GM12864 (cell line): Measurements from ENCODE around the gene SLCO4C1.

Experiments
- DNase-seq: peaks from one replicate; pipeline ENCODE4 v3.0.0-alpha.2; 2011; ENCODE audit warnings: low read depth
- H3K4me3 ChIP-seq: 2 replicates; pipeline ENCODE4 v1.5.1; 2011; ENCODE audit warnings: mild to moderate bottlenecking, low read depth, low read length, control low read depth
- TF ChIP-seq, protein P1 (sequence below): IDR thresholded peaks from 2 replicates; pipeline ENCODE4 v1.5.1; 2011; ENCODE audit warnings: low read depth, mild to moderate bottlenecking, moderate library complexity, low read length, control low read depth, inconsistent platforms; ENCODE audit errors: missing control alignments

Gene SLCO4C1

DNA sequence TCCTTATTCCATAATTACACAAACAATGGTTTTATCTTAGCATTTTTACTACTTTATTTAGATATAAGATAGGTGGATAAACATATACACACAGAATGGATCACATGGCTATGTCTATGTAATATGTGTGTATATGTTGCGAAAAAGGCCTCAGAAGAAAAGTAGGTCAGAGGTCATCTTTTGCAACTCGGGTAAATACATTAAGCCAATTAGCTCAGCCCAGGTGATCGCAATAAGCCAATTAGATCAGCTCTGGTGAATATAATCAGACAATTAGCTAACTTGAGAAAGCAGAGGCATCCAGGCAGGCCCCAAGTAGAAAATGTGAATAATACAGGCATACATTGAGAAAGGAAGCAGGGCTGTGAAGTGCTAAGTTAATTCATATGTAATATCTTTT lies 24.3 kb downstream of the SLCO4C1 start:
- DNase-seq = no peak
- no peak overlapping the region for H3K4me3 ChIP-seq
- TF ChIP-seq, protein P1, sequence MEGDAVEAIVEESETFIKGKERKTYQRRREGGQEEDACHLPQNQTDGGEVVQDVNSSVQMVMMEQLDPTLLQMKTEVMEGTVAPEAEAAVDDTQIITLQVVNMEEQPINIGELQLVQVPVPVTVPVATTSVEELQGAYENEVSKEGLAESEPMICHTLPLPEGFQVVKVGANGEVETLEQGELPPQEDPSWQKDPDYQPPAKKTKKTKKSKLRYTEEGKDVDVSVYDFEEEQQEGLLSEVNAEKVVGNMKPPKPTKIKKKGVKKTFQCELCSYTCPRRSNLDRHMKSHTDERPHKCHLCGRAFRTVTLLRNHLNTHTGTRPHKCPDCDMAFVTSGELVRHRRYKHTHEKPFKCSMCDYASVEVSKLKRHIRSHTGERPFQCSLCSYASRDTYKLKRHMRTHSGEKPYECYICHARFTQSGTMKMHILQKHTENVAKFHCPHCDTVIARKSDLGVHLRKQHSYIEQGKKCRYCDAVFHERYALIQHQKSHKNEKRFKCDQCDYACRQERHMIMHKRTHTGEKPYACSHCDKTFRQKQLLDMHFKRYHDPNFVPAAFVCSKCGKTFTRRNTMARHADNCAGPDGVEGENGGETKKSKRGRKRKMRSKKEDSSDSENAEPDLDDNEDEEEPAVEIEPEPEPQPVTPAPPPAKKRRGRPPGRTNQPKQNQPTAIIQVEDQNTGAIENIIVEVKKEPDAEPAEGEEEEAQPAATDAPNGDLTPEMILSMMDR = no peak

- H3K4me3 ChIP-seq = no peak overlapping the region
- TF ChIP-seq, protein P1 = no peak
- DNase-seq = no peak
Observed at GRCh38 chr5:102270036-102270435, 26.0 kb downstream of the SLCO4C1 start.

DNA sequence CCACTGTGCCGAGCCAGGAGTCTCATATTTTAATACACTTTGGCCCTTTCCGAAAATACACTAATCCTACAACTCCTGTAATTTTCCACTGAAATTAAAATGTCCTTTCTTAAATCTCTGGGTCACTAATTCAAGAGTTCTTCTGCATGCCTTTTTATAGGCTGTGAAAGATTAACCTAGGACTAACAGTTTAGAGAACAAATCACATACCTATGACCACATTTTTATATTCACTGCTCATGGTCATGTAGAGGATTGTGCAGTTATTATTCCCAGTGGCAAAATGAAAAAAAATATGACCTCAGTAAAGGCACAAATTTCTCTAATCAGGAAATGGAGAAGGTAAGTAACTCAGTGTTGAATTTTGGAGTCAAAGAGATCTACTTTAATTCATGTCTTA lies 33.4 kb downstream of the SLCO4C1 start:
- TF ChIP-seq, protein P1 = no peak
- no peak for DNase-seq

DNA sequence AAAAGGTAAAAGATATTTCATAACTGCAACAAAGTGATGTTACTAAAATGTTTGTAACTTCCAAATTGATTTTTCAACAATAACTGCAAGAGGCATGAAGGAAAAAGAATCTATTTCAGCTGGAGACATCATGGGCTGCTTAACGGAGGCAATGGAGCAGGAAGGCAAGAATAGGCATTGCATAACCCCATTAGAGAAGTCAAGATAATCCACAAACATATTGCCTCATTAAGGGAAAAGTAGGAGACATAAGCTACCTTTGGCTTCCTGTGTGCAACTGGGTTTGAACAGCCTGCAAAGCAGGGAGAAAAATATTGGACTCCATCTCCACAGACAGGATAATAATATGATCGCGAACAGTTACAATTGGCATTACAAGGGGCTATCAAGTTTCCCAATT lies 46.7 kb downstream of the SLCO4C1 start:
- no peak for DNase-seq
- no peak overlapping the region for H3K4me3 ChIP-seq
- TF ChIP-seq, protein P1 = no peak

More for the DNA sequence above, 33.4 kb downstream of the SLCO4C1 start:
- H3K4me3 ChIP-seq = no peak overlapping the region

DNA sequence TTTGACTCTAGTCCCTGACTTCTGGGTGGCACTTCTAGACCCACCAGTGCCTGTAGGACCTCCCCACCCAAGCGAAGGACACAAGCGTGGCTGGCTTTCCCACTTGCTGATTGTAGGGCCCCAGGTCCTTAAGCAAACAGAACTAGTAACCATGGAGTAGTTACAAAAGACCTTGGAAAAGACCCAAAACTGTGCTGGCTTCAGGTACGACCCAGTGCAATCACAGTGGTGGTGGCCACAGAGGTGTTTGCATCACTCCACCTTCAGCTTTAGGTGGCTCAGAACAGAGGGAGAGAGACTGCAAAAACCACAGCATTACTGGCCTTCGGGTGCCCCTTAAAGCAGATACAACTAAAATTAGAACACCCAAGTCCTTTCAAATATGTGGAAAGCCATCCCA lies 52.9 kb downstream of the SLCO4C1 start:
- TF ChIP-seq, protein P1 = no peak
- no peak for DNase-seq
- H3K4me3 ChIP-seq = no peak overlapping the region

DNA sequence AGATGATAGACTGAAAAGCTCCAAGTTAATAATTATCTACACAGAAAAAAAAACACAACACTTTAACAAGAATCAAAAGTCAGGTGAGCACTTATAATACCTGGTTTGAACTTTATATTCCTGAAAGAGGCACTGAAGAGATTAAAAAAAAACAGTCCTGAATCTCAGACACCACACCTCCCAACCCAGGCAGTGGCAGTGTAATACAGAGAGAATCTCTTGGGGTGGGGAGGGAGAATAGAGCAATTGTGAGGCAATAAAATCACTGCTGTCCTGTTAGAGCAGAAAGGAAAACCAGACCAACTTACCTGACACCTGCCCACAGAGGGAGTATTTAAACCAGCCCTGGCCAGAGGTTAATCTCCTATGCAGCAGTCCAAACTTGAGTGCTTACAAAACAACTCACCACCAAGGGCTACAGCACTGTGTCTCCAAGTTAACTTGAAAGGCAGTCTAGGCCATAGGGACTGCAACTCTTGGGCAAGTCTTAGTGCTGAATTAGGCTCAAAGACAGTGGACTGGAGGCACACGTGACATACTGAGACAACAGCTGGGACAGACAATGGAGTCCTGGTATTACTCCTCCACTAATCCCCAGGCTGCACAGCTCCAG lies 54.2 kb downstream of the SLCO4C1 start:
- TF ChIP-seq, protein P1 = no peak
- DNase-seq = no peak
- H3K4me3 ChIP-seq = no peak overlapping the region

- peak; percentile 8 for DNase-seq
Observed at GRCh38 chr5:102231693-102232619, 64.1 kb downstream of the SLCO4C1 start.

More at GRCh38 chr5:102231693-102232619, 64.1 kb downstream of the SLCO4C1 start:
- H3K4me3 ChIP-seq = no peak overlapping the region
- TF ChIP-seq, protein P1 = no peak
